Uterus (tissue), 4 donors: Measurements from ENCODE around the gene ACAA2. TPM values are rescaled to one million over a fixed set of nuclear protein-coding genes. Genes with fewer than 3 reads are reported as not detected.

ENCODE experiments used
- DNase-seq, 2 donors: peaks; one replicate each; pipeline ENCODE4 v3.0.0-alpha.2; 2019 to 2020
- H3K27ac ChIP-seq, 2 donors: fragments of 200-600 bp; sonication (generic); 1 replicate in 1 of 2; 2 replicates in 1 of 2; pipeline ENCODE4 v1.5.1; 2016 to 2018
- H3K27me3 ChIP-seq, 2 donors: fragments of 200-600 bp; sonication (generic); one replicate each; pipeline ENCODE4 v1.5.1; 2018 to 2019; ENCODE audit warnings: control low read depth in 1 of 2
- H3K36me3 ChIP-seq, 2 donors: fragments of 200-600 bp; sonication (generic); one replicate each; pipeline ENCODE4 v1.5.1; 2019; ENCODE audit warnings: control low read depth in 1 of 2
- H3K4me1 ChIP-seq, 2 donors: fragments of 200-600 bp; sonication (generic); one replicate each; pipeline ENCODE4 v1.5.1; 2018 to 2019; ENCODE audit warnings: control low read depth in 1 of 2
- H3K4me3 ChIP-seq, 2 donors: fragments of 200-600 bp; sonication (generic); 1 replicate in 1 of 2; 2 replicates in 1 of 2; pipeline ENCODE4 v1.5.1; 2018 to 2019; ENCODE audit warnings: mild to moderate bottlenecking in 1 of 2
- H3K9me3 ChIP-seq, 2 donors: fragments of 200-600 bp; sonication (generic); one replicate each; pipeline ENCODE4 v1.5.1; 2019; ENCODE audit warnings: control low read depth in 1 of 2
- POLR2A ChIP-seq, 2 donors: fragments of 450-650 bp; IDR thresholded peaks; one replicate each; pipeline ENCODE4 v1.6.1; 2016; ENCODE audit warnings: antibody characterized with exemption in 2 of 2, mild to moderate bottlenecking in 1 of 2, moderate library complexity in 1 of 2
- intact Hi-C: fragments of 100-400 bp; cut with DNase I; formaldehyde crosslinking; loops from one replicate; pipeline ENCODE4 v1.15.1; 2023; ENCODE audit warnings: low total_unique reads
- total RNA-seq, 4 donors: library from RNA; depleted of rRNA in 3 of 4; stranded (reverse); fragments of >200 nt in 3 of 4; gene quantifications; one replicate each; pipeline versions ENCODE4 v1.1.0 to v1.2.4, GENCODE V29; 2014 to 2023
- TF ChIP-seq, protein P1 (sequence below), 4 experiments: fragments of 200-600 bp in 2 of 4; fragments of 450-650 bp in 2 of 4; sonication (generic) in 2 of 4; IDR thresholded peaks; one replicate each; pipeline ENCODE4 v1.5.1; 2016 to 2019; ENCODE audit warnings: antibody characterized with exemption in 4 of 4, mild to moderate bottlenecking in 2 of 4, moderate library complexity in 1 of 4
- donor health status: DM: yes; HTN: yes; CAD: no.

The ACAA2 gene
- total RNA-seq, 4 donors from 2014 or later, result 21.8 to 50.5 (median 41.7) TPM

DNA sequence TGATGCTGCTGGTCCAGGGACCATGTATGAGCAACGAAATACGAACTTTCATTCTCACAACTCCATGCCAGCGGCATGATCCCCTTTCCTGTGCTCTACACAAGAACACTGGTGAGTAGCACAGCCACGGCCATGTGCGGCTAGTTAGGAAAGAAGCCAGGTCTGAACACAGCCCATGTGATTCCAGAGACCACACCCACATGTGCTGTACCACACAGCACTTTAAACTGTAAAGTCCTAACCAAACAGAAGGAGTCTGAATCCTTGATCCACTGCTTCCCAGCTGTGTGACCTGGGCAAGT lies 33.0 kb upstream of the ACAA2 start:
- Histone ChIP-seq H3K36me3 (no peaks in the 10 kb centered on the region), H3K4me1 (no peaks in the 10 kb centered on the region), H3K4me3 (no peak overlapping the region), H3K27ac (no peak overlapping the region), H3K27me3 (no peaks in the 10 kb centered on the region), H3K9me3 (no peaks in the 10 kb centered on the region)
- TF ChIP-seq, protein P1, sequence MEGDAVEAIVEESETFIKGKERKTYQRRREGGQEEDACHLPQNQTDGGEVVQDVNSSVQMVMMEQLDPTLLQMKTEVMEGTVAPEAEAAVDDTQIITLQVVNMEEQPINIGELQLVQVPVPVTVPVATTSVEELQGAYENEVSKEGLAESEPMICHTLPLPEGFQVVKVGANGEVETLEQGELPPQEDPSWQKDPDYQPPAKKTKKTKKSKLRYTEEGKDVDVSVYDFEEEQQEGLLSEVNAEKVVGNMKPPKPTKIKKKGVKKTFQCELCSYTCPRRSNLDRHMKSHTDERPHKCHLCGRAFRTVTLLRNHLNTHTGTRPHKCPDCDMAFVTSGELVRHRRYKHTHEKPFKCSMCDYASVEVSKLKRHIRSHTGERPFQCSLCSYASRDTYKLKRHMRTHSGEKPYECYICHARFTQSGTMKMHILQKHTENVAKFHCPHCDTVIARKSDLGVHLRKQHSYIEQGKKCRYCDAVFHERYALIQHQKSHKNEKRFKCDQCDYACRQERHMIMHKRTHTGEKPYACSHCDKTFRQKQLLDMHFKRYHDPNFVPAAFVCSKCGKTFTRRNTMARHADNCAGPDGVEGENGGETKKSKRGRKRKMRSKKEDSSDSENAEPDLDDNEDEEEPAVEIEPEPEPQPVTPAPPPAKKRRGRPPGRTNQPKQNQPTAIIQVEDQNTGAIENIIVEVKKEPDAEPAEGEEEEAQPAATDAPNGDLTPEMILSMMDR (IDR thresholded peaks at IDR 0.05), result no peak
- TF ChIP-seq POLR2A (IDR thresholded peaks at IDR 0.05), result no peak
- intact Hi-C loops, result no loop called here
- DNase-seq, result no peak

DNA sequence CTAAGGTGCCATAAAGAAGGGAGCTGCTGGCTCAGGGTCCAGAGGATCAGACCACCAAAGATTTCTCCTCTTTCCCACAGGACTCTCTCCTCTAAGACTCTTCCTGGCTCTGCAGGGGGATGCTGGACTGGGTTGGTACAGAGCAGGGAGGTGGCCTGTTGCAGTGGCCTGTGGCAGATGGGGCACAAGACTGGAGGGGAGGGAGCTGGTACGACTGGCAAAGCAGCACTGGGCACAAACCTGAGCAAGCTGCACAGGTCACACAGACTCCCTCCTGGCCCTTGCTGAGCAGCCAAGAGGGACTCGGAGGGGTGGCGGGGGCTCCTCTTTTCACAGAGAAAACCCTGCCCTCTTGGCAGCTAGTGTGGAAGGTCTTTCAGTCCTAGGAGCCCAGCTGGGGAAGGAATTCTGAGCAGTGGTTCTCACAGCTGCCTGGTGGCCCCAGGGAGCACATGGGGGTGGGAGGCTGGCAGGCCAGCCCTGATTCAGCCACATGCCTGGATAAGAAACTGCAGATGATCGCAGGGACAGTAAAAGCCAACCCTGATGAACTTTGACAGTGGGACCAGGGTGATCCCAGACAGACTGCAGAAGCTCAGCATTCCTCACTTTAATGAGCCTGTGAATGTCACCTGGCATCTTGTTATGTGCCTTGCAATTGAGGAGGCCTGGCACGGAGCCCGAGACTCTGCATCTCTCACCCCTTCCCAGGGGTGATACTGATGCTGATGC lies 32.5 kb upstream of the ACAA2 start:
- Histone ChIP-seq H3K4me3 (no peak overlapping the region), H3K9me3 (no peaks in the 10 kb centered on the region), H3K4me1 (no peaks in the 10 kb centered on the region), H3K27me3 (no peaks in the 10 kb centered on the region), H3K27ac (no peak overlapping the region), H3K36me3 (no peaks in the 10 kb centered on the region)
- no peak for TF ChIP-seq POLR2A (IDR thresholded peaks at IDR 0.05)
- TF ChIP-seq, protein P1 (IDR thresholded peaks at IDR 0.05), result no peak
- intact Hi-C loops, result no loop called here
- DNase-seq, result no peak

DNA sequence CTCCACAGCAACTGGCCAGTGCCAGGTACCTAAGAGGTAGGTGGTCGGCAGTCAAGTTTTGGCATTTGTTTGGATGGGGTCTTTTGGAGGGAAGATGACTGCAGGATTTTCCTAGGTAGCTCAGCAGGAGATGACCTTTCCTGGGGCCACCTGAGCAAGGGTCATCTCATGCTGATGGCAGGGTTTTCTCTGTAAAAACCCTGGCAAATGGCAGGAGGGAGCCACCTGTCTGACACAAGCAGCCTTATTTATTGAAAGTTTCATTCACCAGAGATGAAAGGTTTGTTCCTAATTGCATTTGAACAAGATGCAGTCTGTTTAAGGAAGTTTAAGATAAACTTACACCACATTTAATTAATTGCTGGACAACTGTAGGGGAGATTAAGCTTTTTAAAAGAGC lies 31.6 kb upstream of the ACAA2 start:
- intact Hi-C loops, result no loop called here
- Histone ChIP-seq H3K4me1 (no peaks in the 10 kb centered on the region), H3K9me3 (no peaks in the 10 kb centered on the region), H3K27ac (no peak overlapping the region), H3K4me3 (no peak overlapping the region), H3K27me3 (no peaks in the 10 kb centered on the region), H3K36me3 (no peaks in the 10 kb centered on the region)
- DNase-seq, result no peak
- TF ChIP-seq, protein P1 (IDR thresholded peaks at IDR 0.05), result no peak
- no peak for TF ChIP-seq POLR2A (IDR thresholded peaks at IDR 0.05)

DNA sequence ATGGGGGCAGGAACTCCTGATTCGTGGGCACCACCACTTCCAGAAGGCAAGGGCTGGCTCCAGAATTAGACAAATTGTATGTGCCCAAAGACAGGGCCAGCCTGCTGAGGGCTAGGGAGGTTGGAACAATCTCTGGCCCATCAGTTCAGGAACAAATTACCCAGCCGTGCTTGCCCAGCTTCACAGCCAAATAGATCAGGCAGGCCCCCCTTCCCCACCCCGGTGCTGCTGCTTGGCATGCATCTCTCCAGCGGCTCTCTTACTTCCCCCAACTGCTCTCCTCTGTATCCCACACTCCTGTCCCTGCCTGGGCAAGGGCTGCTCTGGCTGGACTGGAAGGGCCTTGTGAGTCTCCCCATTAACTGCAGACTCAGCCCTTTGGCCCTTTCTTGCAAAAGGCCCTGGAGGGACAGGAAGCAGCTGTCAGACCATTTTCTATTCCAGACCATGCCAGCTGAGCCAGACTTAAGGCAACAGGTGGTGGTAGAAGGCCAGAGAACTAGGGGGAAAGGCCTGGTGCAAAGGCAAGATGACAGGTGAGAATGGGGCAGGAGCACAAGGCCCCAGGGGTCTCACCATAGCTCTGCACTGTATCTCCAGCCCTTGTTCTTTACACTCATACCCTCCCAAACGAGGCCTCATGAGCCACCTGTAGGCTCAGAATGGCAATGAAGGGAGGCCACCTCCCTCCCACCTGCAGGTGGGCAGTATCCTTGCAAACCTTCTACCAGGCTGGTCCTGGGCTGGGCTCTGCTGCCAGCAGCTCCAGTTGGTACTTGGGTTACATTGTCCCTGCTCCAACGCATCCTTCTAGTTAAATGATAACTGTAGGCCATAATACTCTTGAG lies 30.7 kb upstream of the ACAA2 start:
- Histone ChIP-seq H3K9me3 (no peaks in the 10 kb centered on the region), H3K27me3 (no peaks in the 10 kb centered on the region), H3K4me1 (no peaks in the 10 kb centered on the region), H3K27ac (no peak overlapping the region), H3K36me3 (no peaks in the 10 kb centered on the region), H3K4me3 (no peak overlapping the region)
- intact Hi-C loops, result no loop called here
- no peak for DNase-seq
- no peak for TF ChIP-seq POLR2A (IDR thresholded peaks at IDR 0.05)
- TF ChIP-seq, protein P1 (IDR thresholded peaks at IDR 0.05), result no peak

DNA sequence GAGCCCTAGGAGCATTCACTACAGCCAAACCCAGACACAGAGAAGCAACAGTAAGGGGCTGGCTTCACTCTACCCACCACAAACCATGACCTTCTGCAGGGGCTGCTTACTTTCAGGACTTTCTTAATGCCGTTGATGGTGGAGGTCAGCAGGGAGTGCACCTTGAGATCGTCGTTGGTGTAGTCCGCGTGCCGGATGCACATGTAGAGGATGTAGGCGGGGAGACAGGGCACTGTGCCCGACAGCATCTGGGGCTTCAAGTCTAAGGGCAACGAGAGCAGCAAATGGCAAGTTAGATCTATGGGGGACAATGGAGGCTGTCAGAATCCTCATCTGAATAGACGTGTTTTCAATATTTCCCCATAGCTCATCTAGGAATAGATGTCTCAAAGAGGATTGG lies 29.8 kb upstream of the ACAA2 start:
- Histone ChIP-seq H3K4me1 (no peaks in the 10 kb centered on the region), H3K9me3 (no peaks in the 10 kb centered on the region), H3K36me3 (no peaks in the 10 kb centered on the region), H3K4me3 (no peak overlapping the region), H3K27me3 (no peaks in the 10 kb centered on the region), H3K27ac (no peak overlapping the region)
- no peak for DNase-seq
- TF ChIP-seq, protein P1 (IDR thresholded peaks at IDR 0.05), result no peak
- TF ChIP-seq POLR2A (IDR thresholded peaks at IDR 0.05), result no peak
- intact Hi-C loops, result no loop called here
